ENCODE results near the gene SLC25A46.

DNA sequence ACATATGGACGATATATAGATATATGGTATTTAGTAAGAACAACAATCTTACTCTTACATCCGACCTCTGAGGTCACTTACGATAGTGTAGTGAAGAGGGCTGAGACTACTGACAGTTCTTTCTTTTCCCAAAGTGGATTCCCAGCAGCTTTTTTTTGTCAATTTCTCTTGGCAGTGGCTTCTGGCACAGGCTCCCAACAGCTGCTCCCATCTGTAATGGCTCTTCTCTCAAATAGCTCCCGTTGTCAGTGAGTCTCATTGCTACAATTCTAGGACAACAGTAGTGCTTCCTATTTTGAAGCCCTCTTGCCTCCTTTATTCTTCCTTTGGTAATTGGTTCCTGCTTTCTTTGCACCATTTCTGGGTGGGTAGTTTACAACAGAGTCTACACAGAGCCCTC lies 68.4 kb downstream of the SLC25A46 start:
- TF ChIP-seq SP1 (IDR thresholded peaks at IDR 0.05), result no peak
- no peak for TF ChIP-seq ELF4 (IDR thresholded peaks at IDR 0.05)
- TF ChIP-seq SUZ12 (IDR thresholded peaks at IDR 0.05), result no peak
- no peak for TF ChIP-seq ZNF384 (IDR thresholded peaks at IDR 0.05)
- TF ChIP-seq HDGF (IDR thresholded peaks at IDR 0.05; ENCODE audit: borderline replicate concordance), result no peak
- TF ChIP-seq FOXK2 (IDR thresholded peaks at IDR 0.05), result no peak
